Activated naive CD8-positive, alpha-beta T cell treated with anti-CD3 and anti-CD28 coated beads, Interleukin-2, amount 10 ng/mL, durations not matched to agents 7 days and 5 days (primary cell): ENCODE results near the gene FNIP1. TPM values are rescaled to one million over a fixed set of nuclear protein-coding genes. Genes with fewer than 3 reads are reported as not detected.
"Not testable (repeated sequence)": the region's sequence is repeated elsewhere in the genome, so short reads cannot be mapped to it uniquely, and the experiment has no call there.

Source experiments
- ATAC-seq: fragments of 150-1000 bp; cut with Tn5 transposase; one replicate; pipeline ENCODE4 v1.10.0; 2021; ENCODE audit warnings: low read depth, moderate library complexity
- POLR2A ChIA-PET: fragments of 350-600 bp; sonication (Branson Sonifier 250); formaldehyde crosslinking; loops from one replicate; lab custom pipeline; 2021; ENCODE audit warnings: antibody characterized with exemption; lab: Charles Lee
- DNase-seq: peaks from one replicate; pipeline ENCODE4 v3.0.0; 2021
- H3K27ac Mint-ChIP-seq: one replicate; pipeline ENCODE4 v1.8.0; 2022; ENCODE audit warnings: mild to moderate bottlenecking, mixed read lengths
- H3K27me3 Mint-ChIP-seq: one replicate; pipeline ENCODE4 v1.8.0; 2022; ENCODE audit warnings: mild to moderate bottlenecking, moderate library complexity, mixed read lengths
- H3K36me3 Mint-ChIP-seq: one replicate; pipeline ENCODE4 v1.8.0; 2021; ENCODE audit warnings: mild to moderate bottlenecking, mixed read lengths
- H3K4me1 Mint-ChIP-seq: one replicate; pipeline ENCODE4 v1.8.0; 2021; ENCODE audit warnings: mixed read lengths
- H3K4me3 Mint-ChIP-seq: one replicate; pipeline ENCODE4 v1.8.0; 2022; ENCODE audit warnings: mild to moderate bottlenecking, moderate library complexity, mixed read lengths
- H3K9me3 Mint-ChIP-seq: one replicate; pipeline ENCODE4 v1.8.0; 2021; ENCODE audit warnings: mixed read lengths
- total RNA-seq, 2 experiments: library from RNA; stranded (reverse); gene quantifications; one replicate each; pipeline ENCODE4 v1.2.3, GENCODE V29; 2021

Gene FNIP1
- total RNA-seq, 2 experiments from 2014 or later: 30.6 to 31.7 TPM

GRCh38 chr5:131634238-131634637 lies 162.6 kb downstream of the FNIP1 start:
- POLR2A ChIA-PET: interaction anchor here (0.6 to 1.0 kb wide), 2 partner anchors 40 to 531 kb away, joined by 3 to 4 read pairs; no protein-coding TSS in a partner anchor
- H3K9me3 Mint-ChIP-seq: no peaks in the 10 kb centered on the region

GRCh38 chr5:131633830-131634229 lies 163.0 kb downstream of the FNIP1 start:
- Mint-ChIP-seq H3K36me3 (peaks cover 6% of the 10 kb centered on the region), H3K27ac (peak overlapping the region; percentile 94), H3K4me1 (peaks cover 20% of the 10 kb centered on the region), H3K4me3 (peak overlapping the region; percentile 96), H3K9me3 (no peaks in the 10 kb centered on the region), H3K27me3 (no peaks in the 10 kb centered on the region)
- POLR2A ChIA-PET: interaction anchor here (0.6 to 1.0 kb wide), 3 partner anchors 38 to 532 kb away, joined by 3 to 4 read pairs (median 4); no protein-coding TSS in a partner anchor
- ATAC-seq (no peak), DNase-seq (no peak)

More at GRCh38 chr5:131634238-131634637, 162.6 kb downstream of the FNIP1 start:
- Mint-ChIP-seq H3K4me1 (peaks cover 16% of the 10 kb centered on the region), H3K27me3 (no peaks in the 10 kb centered on the region), H3K4me3 (peak overlapping the region; percentile 96), H3K27ac (peak overlapping the region; percentile 94), H3K36me3 (peaks cover 2% of the 10 kb centered on the region)
- ATAC-seq: no peak
- no peak for DNase-seq

- Mint-ChIP-seq H3K36me3 (peaks cover 14% of the 10 kb centered on the region), H3K4me1 (peaks cover 28% of the 10 kb centered on the region), H3K27me3 (no peaks in the 10 kb centered on the region), H3K9me3 (no peaks in the 10 kb centered on the region), H3K27ac (no peak overlapping the region), H3K4me3 (no peak overlapping the region)
- POLR2A ChIA-PET: no interaction called here
- ATAC-seq (no peak), DNase-seq (no peak)
Observed at GRCh38 chr5:131630963-131631350, 165.9 kb downstream of the FNIP1 start.

GRCh38 chr5:131630208-131630962 lies 166.4 kb downstream of the FNIP1 start:
- Mint-ChIP-seq H3K4me1 (peaks cover 30% of the 10 kb centered on the region), H3K27me3 (no peaks in the 10 kb centered on the region), H3K36me3 (peaks cover 17% of the 10 kb centered on the region), H3K4me3 (no peak overlapping the region), H3K27ac (no peak overlapping the region), H3K9me3 (no peaks in the 10 kb centered on the region)
- ATAC-seq: no peak
- no peak for DNase-seq
- POLR2A ChIA-PET: no interaction called here

- H3K27me3 Mint-ChIP-seq: no peaks in the 10 kb centered on the region
- H3K36me3 Mint-ChIP-seq: peaks cover 22% of the 10 kb centered on the region
- H3K4me1 Mint-ChIP-seq: peaks cover 28% of the 10 kb centered on the region
- H3K4me3 Mint-ChIP-seq: peak overlapping the region; percentile 13
- DNase-seq (no peak), ATAC-seq (no peak)
- POLR2A ChIA-PET: interaction anchor here (2.1 kb wide), 1 partner anchor 168 kb away, joined by 4 read pairs; the partner anchor contains the start of gene FNIP1
- no peak overlapping the region for H3K27ac Mint-ChIP-seq
- no peaks in the 10 kb centered on the region for H3K9me3 Mint-ChIP-seq
Observed at GRCh38 chr5:131628990-131629389, 167.8 kb downstream of the FNIP1 start.

- peaks cover 2% of the 10 kb centered on the region for H3K9me3 Mint-ChIP-seq
- POLR2A ChIA-PET: interaction anchor here (0.5 kb wide), 1 partner anchor 26 kb away, joined by 5 read pairs; no protein-coding TSS in a partner anchor
- H3K4me1 Mint-ChIP-seq: peaks cover 27% of the 10 kb centered on the region
- H3K4me3 Mint-ChIP-seq: no peak overlapping the region
- H3K27me3 Mint-ChIP-seq: no peaks in the 10 kb centered on the region
- ATAC-seq: no peak
- peaks cover 30% of the 10 kb centered on the region for H3K36me3 Mint-ChIP-seq
- DNase-seq: no peak
- H3K27ac Mint-ChIP-seq: no peak overlapping the region
Observed at GRCh38 chr5:131627207-131627865, 169.5 kb downstream of the FNIP1 start.

GRCh38 chr5:131622633-131623032 lies 174.2 kb downstream of the FNIP1 start:
- peaks cover 27% of the 10 kb centered on the region for H3K4me1 Mint-ChIP-seq
- H3K27ac Mint-ChIP-seq: no peak overlapping the region
- peaks cover 2% of the 10 kb centered on the region for H3K9me3 Mint-ChIP-seq
- H3K27me3 Mint-ChIP-seq: no peaks in the 10 kb centered on the region
- POLR2A ChIA-PET: no interaction called here
- DNase-seq (no peak), ATAC-seq (no peak)
- H3K36me3 Mint-ChIP-seq: peaks cover 27% of the 10 kb centered on the region
- H3K4me3 Mint-ChIP-seq: no peak overlapping the region

GRCh38 chr5:131621164-131621563 lies 175.7 kb downstream of the FNIP1 start:
- peaks cover 31% of the 10 kb centered on the region for H3K36me3 Mint-ChIP-seq
- DNase-seq, POLR2A ChIA-PET, H3K27me3 Mint-ChIP-seq, H3K4me3 Mint-ChIP-seq, H3K9me3 Mint-ChIP-seq, H3K27ac Mint-ChIP-seq, ATAC-seq: not testable (repeated sequence)
- peaks cover 23% of the 10 kb centered on the region for H3K4me1 Mint-ChIP-seq

GRCh38 chr5:131619102-131619501 lies 177.7 kb downstream of the FNIP1 start:
- Mint-ChIP-seq H3K27me3 (no peaks in the 10 kb centered on the region), H3K36me3 (peaks cover 38% of the 10 kb centered on the region), H3K9me3 (peaks cover 5% of the 10 kb centered on the region), H3K4me3 (no peak overlapping the region), H3K27ac (no peak overlapping the region), H3K4me1 (peaks cover 26% of the 10 kb centered on the region)
- DNase-seq (no peak), ATAC-seq (no peak)
- POLR2A ChIA-PET: no interaction called here

GRCh38 chr5:131617140-131617822 lies 179.5 kb downstream of the FNIP1 start:
- Mint-ChIP-seq H3K27me3 (no peaks in the 10 kb centered on the region), H3K36me3 (peaks cover 34% of the 10 kb centered on the region), H3K4me1 (peaks cover 25% of the 10 kb centered on the region), H3K4me3 (no peak overlapping the region), H3K9me3 (peaks cover 4% of the 10 kb centered on the region), H3K27ac (no peak overlapping the region)
- DNase-seq (no peak), ATAC-seq (no peak)
- POLR2A ChIA-PET: no interaction called here

- Mint-ChIP-seq H3K4me1 (peaks cover 26% of the 10 kb centered on the region), H3K36me3 (peaks cover 32% of the 10 kb centered on the region), H3K27ac (no peak overlapping the region), H3K4me3 (no peak overlapping the region), H3K27me3 (no peaks in the 10 kb centered on the region), H3K9me3 (peaks cover 4% of the 10 kb centered on the region)
- POLR2A ChIA-PET: no interaction called here
- ATAC-seq (no peak), DNase-seq (no peak)
Observed at GRCh38 chr5:131615957-131616356, 180.9 kb downstream of the FNIP1 start.

GRCh38 chr5:131613423-131613822 lies 183.4 kb downstream of the FNIP1 start:
- POLR2A ChIA-PET: no interaction called here
- no peak overlapping the region for H3K27ac Mint-ChIP-seq
- H3K4me1 Mint-ChIP-seq: peaks cover 20% of the 10 kb centered on the region
- ATAC-seq (no peak), DNase-seq (no peak)
- no peak overlapping the region for H3K4me3 Mint-ChIP-seq
- H3K9me3 Mint-ChIP-seq: peaks cover 4% of the 10 kb centered on the region
- peaks cover 43% of the 10 kb centered on the region for H3K36me3 Mint-ChIP-seq
- no peaks in the 10 kb centered on the region for H3K27me3 Mint-ChIP-seq

- POLR2A ChIA-PET: interaction anchor here (1.1 kb wide), 1 partner anchor 10 kb away, joined by 5 read pairs; no protein-coding TSS in a partner anchor
- Mint-ChIP-seq H3K4me1 (peaks cover 28% of the 10 kb centered on the region), H3K4me3 (no peak overlapping the region), H3K36me3 (peaks cover 35% of the 10 kb centered on the region), H3K27me3 (no peaks in the 10 kb centered on the region), H3K27ac (no peak overlapping the region), H3K9me3 (peaks cover 4% of the 10 kb centered on the region)
- no peak for DNase-seq
- ATAC-seq: no peak
Observed at GRCh38 chr5:131611064-131611381, 185.8 kb downstream of the FNIP1 start.
